Osteocyte (in vitro differentiated cells): ENCODE measurements around the gene FRS3. TPM values are rescaled to one million over a fixed set of nuclear protein-coding genes. Genes with fewer than 3 reads are reported as not detected.

Experiments
- DNase-seq: peaks from one replicate; pipeline ENCODE4 v3.0.0; 2021; ENCODE audit warnings: mixed read lengths; ENCODE audit not compliant: unreplicated experiment; ENCODE audit errors: extremely low spot score
- H3K27ac Mint-ChIP-seq: one replicate; pipeline ENCODE4 v1.8.0; 2021; ENCODE audit warnings: mild to moderate bottlenecking, mixed read lengths; ENCODE audit not compliant: unreplicated experiment
- H3K27me3 Mint-ChIP-seq: one replicate; pipeline ENCODE4 v1.8.0; 2021; ENCODE audit warnings: mixed read lengths; ENCODE audit not compliant: unreplicated experiment
- H3K36me3 Mint-ChIP-seq: one replicate; pipeline ENCODE4 v1.8.0; 2021; ENCODE audit warnings: mixed read lengths; ENCODE audit not compliant: unreplicated experiment
- H3K4me1 Mint-ChIP-seq: one replicate; pipeline ENCODE4 v1.8.0; 2021; ENCODE audit warnings: mixed read lengths; ENCODE audit not compliant: unreplicated experiment
- H3K4me3 Mint-ChIP-seq: one replicate; pipeline ENCODE4 v1.8.0; 2021; ENCODE audit warnings: mild to moderate bottlenecking, moderate library complexity, mixed read lengths; ENCODE audit not compliant: unreplicated experiment
- H3K9me3 Mint-ChIP-seq: one replicate; pipeline ENCODE4 v1.8.0; 2021; ENCODE audit warnings: mixed read lengths; ENCODE audit not compliant: unreplicated experiment
- total RNA-seq: library from RNA; stranded (reverse); gene quantifications from 2 replicates; pipeline ENCODE4 v1.2.1, GENCODE V29; 2021
- TF ChIP-seq, protein P1 (sequence below): fragments of 200-600 bp; sonication (generic); IDR thresholded peaks from 2 replicates; pipeline ENCODE4 v1.5.0; 2021; ENCODE audit warnings: antibody characterized with exemption, mild to moderate bottlenecking, moderate library complexity

Gene FRS3
- total RNA-seq, 1 donor from 2014 or later: 3.9 TPM

GRCh38 chr6:41791984-41792383, 12.3 kb upstream of the FRS3 start:
- Mint-ChIP-seq H3K27ac (no peak overlapping the region), H3K27me3 (no peaks in the 10 kb centered on the region), H3K4me1 (peaks cover 9% of the 10 kb centered on the region), H3K4me3 (no peak overlapping the region), H3K9me3 (no peaks in the 10 kb centered on the region), H3K36me3 (peaks cover 22% of the 10 kb centered on the region)
- no peak for DNase-seq
- TF ChIP-seq, protein P1, sequence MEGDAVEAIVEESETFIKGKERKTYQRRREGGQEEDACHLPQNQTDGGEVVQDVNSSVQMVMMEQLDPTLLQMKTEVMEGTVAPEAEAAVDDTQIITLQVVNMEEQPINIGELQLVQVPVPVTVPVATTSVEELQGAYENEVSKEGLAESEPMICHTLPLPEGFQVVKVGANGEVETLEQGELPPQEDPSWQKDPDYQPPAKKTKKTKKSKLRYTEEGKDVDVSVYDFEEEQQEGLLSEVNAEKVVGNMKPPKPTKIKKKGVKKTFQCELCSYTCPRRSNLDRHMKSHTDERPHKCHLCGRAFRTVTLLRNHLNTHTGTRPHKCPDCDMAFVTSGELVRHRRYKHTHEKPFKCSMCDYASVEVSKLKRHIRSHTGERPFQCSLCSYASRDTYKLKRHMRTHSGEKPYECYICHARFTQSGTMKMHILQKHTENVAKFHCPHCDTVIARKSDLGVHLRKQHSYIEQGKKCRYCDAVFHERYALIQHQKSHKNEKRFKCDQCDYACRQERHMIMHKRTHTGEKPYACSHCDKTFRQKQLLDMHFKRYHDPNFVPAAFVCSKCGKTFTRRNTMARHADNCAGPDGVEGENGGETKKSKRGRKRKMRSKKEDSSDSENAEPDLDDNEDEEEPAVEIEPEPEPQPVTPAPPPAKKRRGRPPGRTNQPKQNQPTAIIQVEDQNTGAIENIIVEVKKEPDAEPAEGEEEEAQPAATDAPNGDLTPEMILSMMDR: no peak

DNA sequence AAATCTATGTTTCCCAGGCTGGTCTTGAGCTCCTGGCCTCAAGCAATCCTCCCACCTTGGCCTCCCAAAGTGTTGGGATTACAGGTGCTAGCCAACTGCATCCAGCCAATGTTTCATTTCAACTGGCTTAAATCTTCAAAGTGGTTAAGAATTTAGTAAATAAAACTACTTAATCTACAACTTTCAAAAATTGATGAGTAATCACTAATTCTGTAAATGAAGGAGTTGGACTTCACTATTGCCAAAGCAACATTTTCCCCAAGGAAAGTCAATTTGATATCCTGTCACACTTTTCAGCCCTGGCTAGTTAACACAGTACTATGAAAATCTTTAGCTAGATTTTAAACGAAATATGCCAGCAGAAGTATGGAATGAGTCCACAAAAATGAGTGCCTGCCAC, 11.6 kb upstream of the FRS3 start:
- H3K36me3 Mint-ChIP-seq: peaks cover 22% of the 10 kb centered on the region
- no peak overlapping the region for H3K27ac Mint-ChIP-seq
- no peak for DNase-seq
- H3K27me3 Mint-ChIP-seq: no peaks in the 10 kb centered on the region
- peaks cover 9% of the 10 kb centered on the region for H3K4me1 Mint-ChIP-seq
- H3K4me3 Mint-ChIP-seq: no peak overlapping the region
- TF ChIP-seq, protein P1: no peak
- no peaks in the 10 kb centered on the region for H3K9me3 Mint-ChIP-seq

DNA sequence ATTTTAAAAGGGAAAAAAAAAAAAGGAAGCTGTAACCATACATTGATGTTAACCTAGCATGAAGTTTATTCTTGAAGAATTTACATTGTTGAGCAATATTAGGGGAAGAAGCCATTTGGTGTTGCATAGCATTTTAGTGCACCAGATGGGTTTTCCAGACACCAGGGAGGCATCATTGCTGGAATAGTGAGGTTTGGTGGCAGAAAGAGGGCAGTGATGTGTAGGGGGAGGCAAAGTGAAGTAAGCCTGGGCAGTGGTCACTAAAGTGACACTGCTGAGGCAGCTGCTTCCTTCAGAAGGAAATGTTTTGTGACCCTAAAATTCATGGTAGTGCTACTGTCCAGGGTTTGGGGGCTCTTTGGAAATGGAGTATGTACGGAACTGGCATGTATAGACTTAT, 10.3 kb upstream of the FRS3 start:
- TF ChIP-seq, protein P1: no peak
- no peak overlapping the region for H3K27ac Mint-ChIP-seq

DNA sequence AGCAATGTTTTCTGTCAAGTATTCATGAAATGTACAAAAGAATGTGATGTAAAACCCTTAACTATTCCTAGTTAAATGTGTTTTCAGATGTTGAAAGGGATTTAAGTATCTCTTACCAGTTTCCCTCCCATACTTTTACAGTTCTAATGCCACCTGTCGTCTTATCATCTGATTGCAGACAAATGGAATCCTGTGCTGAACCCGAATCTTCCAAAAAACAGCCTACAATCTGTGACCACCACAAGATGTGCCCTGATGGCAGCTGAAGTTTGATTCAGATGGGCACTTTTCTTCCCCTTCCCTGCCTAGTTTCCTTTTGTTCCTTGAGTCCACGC, 9.7 kb upstream of the FRS3 start:
- H3K27ac Mint-ChIP-seq: no peak overlapping the region
- H3K4me1 Mint-ChIP-seq: peaks cover 14% of the 10 kb centered on the region
- no peaks in the 10 kb centered on the region for H3K9me3 Mint-ChIP-seq
- TF ChIP-seq, protein P1: no peak
- H3K4me3 Mint-ChIP-seq: peak overlapping the region; percentile 94
- H3K36me3 Mint-ChIP-seq: peaks cover 22% of the 10 kb centered on the region
- no peaks in the 10 kb centered on the region for H3K27me3 Mint-ChIP-seq
- no peak for DNase-seq

More for the DNA sequence above, 10.3 kb upstream of the FRS3 start:
- DNase-seq: no peak
- no peaks in the 10 kb centered on the region for H3K27me3 Mint-ChIP-seq
- H3K4me3 Mint-ChIP-seq: no peak overlapping the region
- peaks cover 22% of the 10 kb centered on the region for H3K36me3 Mint-ChIP-seq
- H3K9me3 Mint-ChIP-seq: no peaks in the 10 kb centered on the region
- peaks cover 14% of the 10 kb centered on the region for H3K4me1 Mint-ChIP-seq

DNA sequence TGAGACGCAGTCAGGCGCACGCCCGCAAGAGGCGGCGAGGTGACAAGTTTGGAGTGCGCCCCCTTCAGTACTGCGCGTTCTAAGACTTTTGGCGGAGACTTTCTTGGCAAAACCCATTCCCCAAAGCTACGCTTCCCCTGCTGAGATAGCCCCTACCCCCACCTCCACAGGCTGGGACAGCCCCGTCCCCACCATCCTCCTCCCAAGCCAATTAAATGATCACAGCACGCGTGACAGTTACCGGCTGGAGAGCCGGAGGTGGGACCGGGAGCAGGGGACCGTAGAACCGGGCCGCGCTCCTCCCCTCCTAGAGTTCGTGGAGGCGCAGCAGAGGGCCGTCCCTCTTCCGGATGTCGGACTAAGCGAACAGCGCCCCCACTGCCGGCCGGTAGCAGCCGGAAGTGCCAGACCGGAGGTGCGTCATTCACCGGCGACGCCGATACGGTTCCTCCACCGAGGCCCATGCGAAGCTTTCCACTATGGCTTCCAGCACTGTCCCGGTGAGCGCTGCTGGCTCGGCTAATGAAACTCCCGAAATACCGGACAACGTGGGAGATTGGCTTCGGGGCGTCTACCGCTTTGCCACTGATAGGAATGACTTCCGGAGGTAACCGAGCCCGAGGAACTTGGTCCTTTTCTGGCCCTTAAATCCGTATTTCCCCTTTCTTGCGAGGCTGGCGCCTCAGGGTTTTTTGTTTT, 7.7 kb upstream of the FRS3 start, which contains the start of gene TOMM6:
TSS of gene TOMM6 (plus strand) at position 476 of the 699 bp plus-strand sequence. CDS start at position 480, 4 bp downstream.
- Mint-ChIP-seq H3K4me3 (peak within 1 kb of the TSS; percentile 94), H3K4me1 (peaks cover 14% of the 10 kb centered on the region), H3K27ac (peak within 1 kb of the TSS; percentile 94), H3K9me3 (no peaks in the 10 kb centered on the region), H3K36me3 (peaks cover 22% of the 10 kb centered on the region), H3K27me3 (no peaks in the 10 kb centered on the region)
- DNase-seq: peak; percentile 98
- TF ChIP-seq, protein P1: peak; percentile 87
